Measurements from ENCODE around the gene RAB11FIP4. TPM values are rescaled to one million over a fixed set of nuclear protein-coding genes. Genes with fewer than 3 reads are reported as not detected.

Gene RAB11FIP4
- total and polyA plus RNA-seq, 4 donors: 1.5 to 16.0 (median 3.3) TPM

DNA sequence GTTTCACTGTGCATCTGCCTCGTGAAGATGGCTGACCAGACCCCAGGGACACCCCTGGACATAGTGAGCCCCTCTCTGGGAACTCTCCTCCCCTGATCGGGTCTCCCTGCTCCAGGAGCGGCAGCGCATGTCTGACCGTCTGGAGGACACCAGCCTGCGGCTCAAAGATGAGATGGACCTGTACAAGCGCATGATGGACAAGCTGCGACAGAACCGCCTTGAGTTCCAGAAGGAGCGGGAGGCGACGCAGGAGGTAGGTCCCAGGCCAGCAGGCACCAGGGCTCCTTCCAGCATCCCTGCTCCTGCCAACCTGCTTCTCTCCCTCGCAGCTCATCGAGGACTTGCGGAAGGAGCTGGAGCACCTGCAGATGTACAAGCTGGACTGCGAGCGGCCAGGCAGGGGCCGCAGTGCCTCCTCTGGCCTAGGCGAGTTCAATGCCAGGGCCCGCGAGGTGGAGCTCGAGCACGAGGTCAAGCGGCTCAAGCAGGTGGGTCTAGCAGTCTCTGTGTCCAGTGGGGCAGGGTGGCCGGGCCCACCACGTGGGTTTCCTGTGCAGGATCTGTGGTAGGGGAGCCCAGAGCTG, 136.9 kb downstream of the RAB11FIP4 start:
- Histone ChIP-seq H3K4me1 (ENCODE audit: control insufficient read depth in 4 of 4, insufficient read depth in 4 of 4, low read length in 3 of 4) (peaks cover 0 to 16% (median 3%) of the 10 kb centered on the region in 4 donors), H3K27ac (ENCODE audit: low read depth in 1 of 2, low read length in 2 of 2) (no peak overlapping the region), H3K27me3 (ENCODE audit: control insufficient read depth in 4 of 4, insufficient read depth in 4 of 4, low read length in 3 of 4) (no peaks in the 10 kb centered on the region), H3K9me3 (ENCODE audit: control insufficient read depth in 4 of 4, low read length in 3 of 4) (no peaks in the 10 kb centered on the region), H3K9ac (ENCODE audit: low read depth in 1 of 2, low read length in 2 of 2) (no peak overlapping the region), H3K4me3 (ENCODE audit: low read depth in 1 of 3, low read length in 3 of 3) (no peak overlapping the region), H3K36me3 (ENCODE audit: control insufficient read depth in 4 of 4, insufficient read depth in 3 of 4, low read depth in 1 of 4, low read length in 3 of 4) (peaks cover 0 to 24% (median 4%) of the 10 kb centered on the region in 4 donors)
- DNase-seq (ENCODE audit: low spot score): no peak
- TF ChIP-seq HNF4A (conservative IDR thresholded peaks at IDR 0.05): no peak
- no peak for TF ChIP-seq RAD21 (IDR thresholded peaks at IDR 0.05)
- no peak for TF ChIP-seq MAX (IDR thresholded peaks at IDR 0.05)
- no peak for TF ChIP-seq FOXA2 (IDR thresholded peaks at IDR 0.05)
- no peak for TF ChIP-seq GABPA (IDR thresholded peaks at IDR 0.05 in 1 of 2, conservative IDR thresholded peaks at IDR 0.05 in 1 of 2)
- TF ChIP-seq NR2F2 (IDR thresholded peaks at IDR 0.05): no peak
- no peak for TF ChIP-seq HNF4G (IDR thresholded peaks at IDR 0.05)
- no peak for TF ChIP-seq FOXA1 (IDR thresholded peaks at IDR 0.05)
- no peak for TF ChIP-seq TAF1 (conservative IDR thresholded peaks at IDR 0.05)
- no peak for TF ChIP-seq RXRA (IDR thresholded peaks at IDR 0.05)
- TF ChIP-seq EGR1 (IDR thresholded peaks at IDR 0.05; ENCODE audit: low read depth in 2 of 2): no peak
- TF ChIP-seq ATF3 (IDR thresholded peaks at IDR 0.05): no peak
- no peak for TF ChIP-seq SP1 (IDR thresholded peaks at IDR 0.05)
- TF ChIP-seq JUND (IDR thresholded peaks at IDR 0.05): no peak
- TF ChIP-seq CTCF (IDR thresholded peaks at IDR 0.05; ENCODE audit: low read depth, low read length, missing input control): no peak
- WGBS: 94% methylated on average over 26 of the region's 26 CpGs

DNA sequence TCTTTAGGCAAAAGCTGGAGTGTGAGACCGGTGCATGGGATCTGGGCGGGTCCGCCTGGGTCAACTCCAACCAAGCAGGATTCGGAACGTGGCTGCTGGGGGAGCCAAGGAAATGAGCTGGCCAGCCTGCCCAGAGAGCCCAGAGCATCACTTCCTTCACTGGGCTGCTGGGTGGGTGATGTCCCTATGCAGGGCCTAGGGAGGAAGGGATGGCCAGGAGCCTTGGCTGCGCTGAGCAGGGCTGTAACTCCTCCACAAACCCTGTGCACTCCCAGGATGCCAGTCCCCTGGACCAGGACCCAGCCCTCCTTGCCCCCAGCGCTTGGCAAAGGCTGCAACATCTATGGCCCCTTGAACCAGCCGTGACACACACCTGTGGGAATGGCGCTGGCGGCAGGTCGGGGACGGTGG, 138.4 kb downstream of the RAB11FIP4 start:
- no peaks in the 10 kb centered on the region for H3K27me3 ChIP-seq (ENCODE audit: control insufficient read depth in 4 of 4, insufficient read depth in 4 of 4, low read length in 3 of 4)
- TF ChIP-seq HNF4G (IDR thresholded peaks at IDR 0.05) (no peak), MAX (IDR thresholded peaks at IDR 0.05) (no peak), ATF3 (IDR thresholded peaks at IDR 0.05) (no peak), RAD21 (IDR thresholded peaks at IDR 0.05) (no peak), EGR1 (IDR thresholded peaks at IDR 0.05; ENCODE audit: low read depth in 2 of 2) (no peak), JUND (IDR thresholded peaks at IDR 0.05) (no peak), GABPA (IDR thresholded peaks at IDR 0.05 in 1 of 2, conservative IDR thresholded peaks at IDR 0.05 in 1 of 2) (no peak), HNF4A (conservative IDR thresholded peaks at IDR 0.05) (no peak)
- TF ChIP-seq, protein P1, sequence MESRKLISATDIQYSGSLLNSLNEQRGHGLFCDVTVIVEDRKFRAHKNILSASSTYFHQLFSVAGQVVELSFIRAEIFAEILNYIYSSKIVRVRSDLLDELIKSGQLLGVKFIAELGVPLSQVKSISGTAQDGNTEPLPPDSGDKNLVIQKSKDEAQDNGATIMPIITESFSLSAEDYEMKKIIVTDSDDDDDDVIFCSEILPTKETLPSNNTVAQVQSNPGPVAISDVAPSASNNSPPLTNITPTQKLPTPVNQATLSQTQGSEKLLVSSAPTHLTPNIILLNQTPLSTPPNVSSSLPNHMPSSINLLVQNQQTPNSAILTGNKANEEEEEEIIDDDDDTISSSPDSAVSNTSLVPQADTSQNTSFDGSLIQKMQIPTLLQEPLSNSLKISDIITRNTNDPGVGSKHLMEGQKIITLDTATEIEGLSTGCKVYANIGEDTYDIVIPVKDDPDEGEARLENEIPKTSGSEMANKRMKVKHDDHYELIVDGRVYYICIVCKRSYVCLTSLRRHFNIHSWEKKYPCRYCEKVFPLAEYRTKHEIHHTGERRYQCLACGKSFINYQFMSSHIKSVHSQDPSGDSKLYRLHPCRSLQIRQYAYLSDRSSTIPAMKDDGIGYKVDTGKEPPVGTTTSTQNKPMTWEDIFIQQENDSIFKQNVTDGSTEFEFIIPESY (IDR thresholded peaks at IDR 0.05): no peak
- H3K4me1 ChIP-seq (ENCODE audit: control insufficient read depth in 4 of 4, insufficient read depth in 4 of 4, low read length in 3 of 4): peaks cover 0 to 11% (median 3%) of the 10 kb centered on the region in 4 donors
- H3K9me3 ChIP-seq (ENCODE audit: control insufficient read depth in 4 of 4, low read length in 3 of 4): no peaks in the 10 kb centered on the region
- WGBS: 94% methylated on average over 12 of the region's 12 CpGs
- no peak overlapping the region for H3K4me3 ChIP-seq (ENCODE audit: low read depth in 1 of 3, low read length in 3 of 3)
- H3K36me3 ChIP-seq (ENCODE audit: control insufficient read depth in 4 of 4, insufficient read depth in 3 of 4, low read depth in 1 of 4, low read length in 3 of 4): peaks cover 0 to 24% (median 4%) of the 10 kb centered on the region in 4 donors
- H3K9ac ChIP-seq (ENCODE audit: low read depth in 1 of 2, low read length in 2 of 2): no peak overlapping the region
- H3K27ac ChIP-seq (ENCODE audit: low read depth in 1 of 2, low read length in 2 of 2): no peak overlapping the region
- no peak for DNase-seq (ENCODE audit: low spot score)

Data from liver (tissue), 9 donors.